DND-41 (cell line): ENCODE measurements around the gene LGALSL.

ENCODE experiments used
- EZH2 ChIP-seq: IDR thresholded peaks from 3 replicates; pipeline ENCODE4 v1.6.1; 2012; ENCODE audit warnings: borderline replicate concordance, low read depth, mild to moderate bottlenecking, moderate library complexity, low read length, inconsistent platforms; ENCODE audit not compliant: severe bottlenecking
- TF ChIP-seq, protein P1 (sequence below): IDR thresholded peaks from 2 replicates; pipeline ENCODE4 v1.5.1; 2012; ENCODE audit warnings: borderline replicate concordance, low read length, moderate library complexity, mild to moderate bottlenecking; ENCODE audit not compliant: poor library complexity, severe bottlenecking; ENCODE audit errors: extremely low read depth

DNA sequence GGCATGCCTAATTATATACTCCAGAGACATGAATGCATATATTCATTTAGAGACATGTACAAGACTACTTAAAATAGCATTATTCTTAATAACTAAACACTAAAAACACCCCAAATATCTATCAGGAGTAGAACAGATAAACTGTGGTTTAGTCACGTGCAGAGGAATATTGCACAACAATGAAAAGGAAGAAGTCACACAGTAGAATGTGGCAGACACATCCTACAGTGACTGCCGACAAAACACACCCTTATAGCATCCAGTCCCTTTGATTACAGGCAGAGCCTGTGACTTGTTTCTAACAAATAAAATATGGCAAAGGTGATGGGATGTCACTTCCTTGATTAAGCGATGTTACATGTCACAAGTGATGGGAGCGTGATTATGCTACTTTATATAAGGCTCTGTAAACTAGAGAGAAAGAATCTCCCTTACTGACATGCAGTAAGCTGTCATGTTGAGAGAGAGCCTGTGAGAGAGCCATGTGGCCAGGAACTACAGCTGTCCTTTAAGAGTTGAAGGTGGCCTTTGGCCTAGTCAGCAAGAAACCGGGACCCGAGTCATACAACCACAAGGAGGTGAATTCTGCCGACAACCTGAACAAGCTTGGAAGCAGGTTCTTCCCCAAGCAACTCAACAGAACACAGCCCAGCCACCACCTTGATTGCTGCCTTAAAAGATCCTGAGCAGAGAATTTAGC is 39.1 kb upstream of the LGALSL start:
- TF ChIP-seq, protein P1, sequence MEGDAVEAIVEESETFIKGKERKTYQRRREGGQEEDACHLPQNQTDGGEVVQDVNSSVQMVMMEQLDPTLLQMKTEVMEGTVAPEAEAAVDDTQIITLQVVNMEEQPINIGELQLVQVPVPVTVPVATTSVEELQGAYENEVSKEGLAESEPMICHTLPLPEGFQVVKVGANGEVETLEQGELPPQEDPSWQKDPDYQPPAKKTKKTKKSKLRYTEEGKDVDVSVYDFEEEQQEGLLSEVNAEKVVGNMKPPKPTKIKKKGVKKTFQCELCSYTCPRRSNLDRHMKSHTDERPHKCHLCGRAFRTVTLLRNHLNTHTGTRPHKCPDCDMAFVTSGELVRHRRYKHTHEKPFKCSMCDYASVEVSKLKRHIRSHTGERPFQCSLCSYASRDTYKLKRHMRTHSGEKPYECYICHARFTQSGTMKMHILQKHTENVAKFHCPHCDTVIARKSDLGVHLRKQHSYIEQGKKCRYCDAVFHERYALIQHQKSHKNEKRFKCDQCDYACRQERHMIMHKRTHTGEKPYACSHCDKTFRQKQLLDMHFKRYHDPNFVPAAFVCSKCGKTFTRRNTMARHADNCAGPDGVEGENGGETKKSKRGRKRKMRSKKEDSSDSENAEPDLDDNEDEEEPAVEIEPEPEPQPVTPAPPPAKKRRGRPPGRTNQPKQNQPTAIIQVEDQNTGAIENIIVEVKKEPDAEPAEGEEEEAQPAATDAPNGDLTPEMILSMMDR = no peak
- no peak for TF ChIP-seq EZH2
